AG20443 (cell line): Measurements from ENCODE around the gene SETD3.

ENCODE experiments used
- DNase-seq: peaks from one replicate; pipeline ENCODE4 v3.0.0; 2012; ENCODE audit warnings: low spot score, mixed read lengths

SETD3 gene

DNA sequence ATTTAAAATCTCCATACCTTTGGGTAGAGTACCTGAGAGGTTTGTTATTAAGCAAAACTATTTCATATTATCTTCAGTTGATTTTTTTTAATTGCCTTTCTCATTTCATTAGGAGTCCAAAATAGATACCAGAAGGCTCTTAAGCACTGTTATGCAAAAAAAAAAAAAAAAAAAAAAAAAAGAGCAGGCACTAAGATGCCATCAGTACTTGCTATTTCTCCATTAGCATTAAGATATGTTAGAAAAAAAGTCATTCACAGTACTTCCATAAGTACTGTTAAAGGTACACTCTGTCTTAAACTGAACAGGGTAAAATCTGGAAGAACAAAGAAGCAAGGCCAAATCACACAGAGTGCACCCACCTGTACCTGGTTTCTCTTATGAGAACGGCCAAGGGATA lies 57.2 kb downstream of the SETD3 start:
- DNase-seq: no peak

DNA sequence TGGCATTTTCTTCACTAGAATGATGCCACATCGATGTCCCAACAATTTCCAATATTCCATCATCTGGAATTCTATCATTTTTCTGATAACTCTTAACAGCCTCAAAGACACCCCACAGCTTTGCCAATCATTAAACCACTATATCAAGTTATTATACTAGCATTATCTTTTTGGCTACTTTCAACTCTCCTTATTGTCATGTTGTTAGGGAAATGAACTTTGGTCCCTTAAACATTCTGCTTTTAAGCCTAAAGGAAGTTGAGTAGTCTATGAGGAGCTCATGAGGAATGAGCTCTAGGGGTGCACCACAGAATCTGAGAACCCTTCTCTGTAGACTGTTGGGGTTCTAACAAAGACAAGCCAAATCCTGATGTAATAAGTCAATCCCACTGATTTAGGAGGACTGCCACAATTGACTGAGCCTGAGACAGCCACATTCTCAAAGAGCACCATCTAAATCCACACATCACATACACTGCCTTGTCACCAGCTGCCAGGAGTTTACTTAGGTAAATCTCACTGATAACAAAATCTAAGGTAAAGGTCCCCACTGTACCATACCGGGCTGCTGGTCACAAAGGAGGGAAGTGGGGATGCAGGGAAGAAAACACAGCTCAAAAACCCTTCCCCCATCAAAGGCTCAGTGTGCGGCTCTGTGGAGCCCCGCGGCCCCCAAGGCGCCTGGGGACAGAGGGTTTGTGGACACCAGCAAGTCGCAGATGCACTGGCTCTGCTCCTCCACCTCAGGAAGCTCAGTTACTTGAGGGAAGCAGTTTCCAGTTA lies 58.2 kb downstream of the SETD3 start:
- no peak for DNase-seq

GRCh38 chr14:99420711-99421110 lies 59.9 kb downstream of the SETD3 start:
- DNase-seq: no peak

DNA sequence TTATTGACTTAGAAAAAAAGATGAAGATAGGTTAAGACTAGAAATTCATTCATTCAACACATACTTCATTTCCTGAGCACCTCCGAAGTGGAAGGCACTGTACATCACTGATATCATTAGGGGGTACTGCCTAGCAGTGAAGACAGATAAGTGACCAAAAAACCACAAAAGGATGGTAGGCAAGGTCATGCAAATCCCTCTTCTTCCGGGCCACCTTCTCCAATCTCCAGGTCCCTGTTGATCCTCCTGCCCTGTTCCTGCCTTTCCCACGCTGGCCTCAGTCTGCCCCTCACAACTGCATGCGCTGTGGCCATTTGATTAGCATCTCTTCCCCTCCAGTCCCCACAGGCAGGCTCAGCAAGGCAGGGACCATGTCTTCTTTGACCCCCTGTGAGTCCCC lies 60.8 kb downstream of the SETD3 start:
- DNase-seq: no peak

GRCh38 chr14:99418242-99418641 lies 62.4 kb downstream of the SETD3 start:
- DNase-seq: no peak

- DNase-seq: no peak
These were observed 63.8 kb downstream of the SETD3 start for GRCh38 chr14:99416909-99417308.

GRCh38 chr14:99415496-99416281 lies 65.0 kb downstream of the SETD3 start:
- peak; percentile 81 for DNase-seq

DNA sequence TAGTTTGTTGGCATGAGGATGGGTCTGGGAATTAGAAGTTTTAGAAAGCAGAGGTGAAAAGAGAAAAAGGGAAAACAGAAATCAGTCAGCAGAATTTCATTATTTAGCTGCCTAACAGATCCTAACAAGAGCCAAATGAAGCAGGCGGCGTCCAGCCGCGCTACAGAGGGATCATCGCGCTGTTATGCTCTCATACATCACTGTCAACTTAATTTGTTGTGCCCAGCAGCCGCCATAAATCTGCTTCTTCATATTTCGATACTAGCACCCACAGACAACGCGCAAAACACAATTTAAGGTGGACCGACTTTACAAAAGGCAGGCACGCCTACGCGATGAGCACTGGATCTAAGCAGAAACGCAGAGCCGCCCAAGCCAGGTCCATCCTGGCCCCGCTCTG lies 66.7 kb downstream of the SETD3 start:
- DNase-seq: no peak

- DNase-seq: no peak
These were observed 67.5 kb downstream of the SETD3 start for GRCh38 chr14:99413172-99413571.

- DNase-seq: no peak
These were observed 68.3 kb downstream of the SETD3 start for GRCh38 chr14:99412117-99413061.

DNA sequence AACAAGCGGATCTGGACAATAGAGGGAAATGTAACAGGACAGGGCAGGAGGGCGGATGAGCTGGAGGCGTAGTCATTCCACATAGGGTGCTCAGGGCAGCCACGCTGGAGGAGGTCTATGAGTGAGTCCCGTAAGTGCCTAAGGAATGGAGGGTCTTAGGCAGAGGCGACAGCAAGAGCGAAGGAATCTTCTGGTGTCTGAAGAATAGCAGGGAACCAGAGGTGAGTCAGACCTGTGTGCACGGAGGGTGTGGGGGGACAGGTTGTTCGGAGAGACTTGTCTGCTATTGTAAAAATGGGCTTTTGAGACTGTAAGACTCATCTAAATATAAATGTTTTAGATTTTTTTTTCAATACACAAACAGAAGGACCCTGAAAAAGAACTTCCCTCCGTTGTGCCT lies 70.6 kb downstream of the SETD3 start:
- DNase-seq: no peak

DNA sequence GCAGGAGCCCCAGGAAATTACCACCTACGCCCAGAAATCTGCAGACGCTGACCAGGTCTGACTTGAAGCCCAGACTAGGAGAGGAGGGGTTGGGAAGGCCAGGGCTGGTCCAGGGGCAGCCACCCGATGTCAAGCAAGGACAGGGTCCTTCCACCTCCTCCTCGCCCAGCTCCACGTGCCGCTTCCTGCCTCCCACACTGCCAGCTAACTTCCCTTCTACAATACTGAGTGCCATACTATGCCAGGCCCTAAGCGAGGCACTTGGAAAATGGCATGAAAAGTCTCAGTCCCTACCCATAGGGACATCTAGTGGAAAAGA lies 71.7 kb downstream of the SETD3 start:
- DNase-seq: no peak

GRCh38 chr14:99408286-99408970 lies 72.2 kb downstream of the SETD3 start:
- no peak for DNase-seq

DNA sequence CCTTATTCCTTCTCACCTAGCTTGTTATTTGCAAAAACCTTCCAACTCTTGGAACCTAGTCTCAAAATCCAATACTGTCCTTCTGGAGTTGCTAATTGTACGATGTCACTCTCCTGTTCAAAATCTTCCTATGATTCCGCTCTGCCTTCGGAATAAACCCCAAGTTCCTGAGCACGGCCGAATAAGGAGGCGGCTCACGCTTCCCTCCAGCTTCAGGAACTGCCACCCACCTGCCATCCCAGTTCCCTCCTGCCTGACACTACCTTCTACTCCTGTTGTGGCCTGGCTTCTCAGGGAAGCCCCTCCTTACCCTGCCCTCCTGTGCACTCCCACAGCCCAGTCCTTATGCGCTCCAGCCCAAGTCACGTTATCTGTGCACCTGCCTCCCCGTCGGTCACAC lies 73.2 kb downstream of the SETD3 start:
- DNase-seq: no peak

- no peak for DNase-seq
These were observed 77.7 kb downstream of the SETD3 start for GRCh38 chr14:99402950-99403349.

- DNase-seq: no peak
These were observed 78.4 kb downstream of the SETD3 start for GRCh38 chr14:99402285-99402648.

- DNase-seq: no peak
These were observed 78.9 kb downstream of the SETD3 start for GRCh38 chr14:99401621-99402284.

DNA sequence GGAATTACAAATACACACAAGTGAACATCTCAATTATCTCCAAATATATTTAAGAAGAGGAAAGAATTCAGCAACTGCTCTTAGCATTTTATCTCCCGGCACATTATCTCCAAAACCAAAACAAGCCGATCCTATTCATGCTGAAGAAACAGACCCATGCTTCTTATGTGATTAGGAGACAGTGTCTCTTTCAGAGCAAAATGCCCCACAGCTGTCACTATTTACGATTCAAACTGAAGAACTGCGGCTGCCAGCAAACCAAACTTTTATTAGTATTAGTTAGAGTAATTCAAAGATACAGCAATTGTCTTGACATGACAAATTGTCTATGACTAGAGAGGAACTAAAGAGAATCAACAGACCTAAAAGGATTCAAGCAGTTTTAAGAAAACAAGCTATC lies 79.4 kb downstream of the SETD3 start:
- DNase-seq: no peak

GRCh38 chr14:99397698-99398097 lies 83.0 kb downstream of the SETD3 start:
- no peak for DNase-seq

DNA sequence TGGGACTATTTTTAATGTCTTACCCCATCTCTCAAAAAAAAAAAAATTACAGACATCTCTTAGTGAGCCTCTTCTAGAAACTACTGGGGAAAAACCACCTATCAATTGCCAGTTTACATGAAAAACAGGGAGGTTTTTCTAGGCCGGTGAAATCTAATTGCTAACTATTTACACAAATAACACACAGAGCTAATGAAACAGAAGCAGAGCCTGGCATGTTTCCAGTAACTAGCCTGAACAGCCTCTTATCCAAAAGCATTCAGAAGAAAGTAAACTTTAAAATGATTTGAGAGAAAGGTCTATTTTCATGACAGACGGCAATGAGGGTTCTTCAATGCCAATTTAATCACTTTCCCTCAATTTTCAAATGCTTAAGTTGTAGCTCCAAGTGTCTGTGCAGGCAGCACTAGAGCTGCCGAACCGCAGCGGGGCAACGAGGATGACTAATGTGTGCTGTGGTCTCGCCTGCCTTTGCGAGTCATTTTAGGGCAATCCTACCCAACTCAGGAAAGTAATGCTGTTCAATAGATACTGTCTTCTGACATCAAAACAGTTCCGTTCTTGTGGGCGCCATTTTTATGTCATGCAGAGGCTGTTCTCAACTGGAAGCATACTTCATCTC lies 84.6 kb downstream of the SETD3 start:
- no peak for DNase-seq

DNA sequence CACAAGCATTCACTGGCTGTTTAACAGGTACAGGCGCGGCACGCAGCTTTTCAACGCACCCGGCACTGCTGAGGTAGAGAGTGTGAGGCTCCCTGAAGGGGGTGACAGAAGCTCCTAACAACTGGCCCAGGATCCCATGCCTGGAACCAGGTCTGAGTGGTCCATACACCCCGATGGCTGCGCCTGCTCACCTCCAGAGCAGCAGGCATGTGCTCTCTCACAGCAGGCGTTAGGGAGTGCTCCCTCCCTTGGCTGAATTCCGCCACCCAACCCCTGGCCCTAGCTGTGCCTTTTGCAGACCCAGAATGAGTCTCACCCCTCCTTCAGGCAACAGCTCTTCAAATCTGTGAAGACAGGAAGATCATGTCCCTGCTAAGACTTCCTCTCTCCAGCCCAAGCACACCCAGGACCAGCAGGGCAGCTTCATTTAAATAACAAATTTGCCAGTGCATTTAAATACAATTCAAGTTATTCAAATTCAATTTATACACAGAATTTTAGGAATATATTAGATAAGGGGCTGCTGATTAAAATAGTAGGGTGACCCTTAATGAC lies 86.0 kb downstream of the SETD3 start:
- no peak for DNase-seq
